SK-N-MC (cell line): Measurements from ENCODE around the gene SPAG8.

Source experiments
- DNase-seq: peaks from one replicate; pipeline ENCODE4 v3.0.0-alpha.2; 2011; ENCODE audit warnings: low read depth, low spot score
- H3K27ac ChIP-seq: fragments of 200-600 bp; sonication (generic); 2 replicates; pipeline ENCODE4 v1.5.1; 2016; ENCODE audit warnings: mixed run types
- H3K36me3 ChIP-seq: fragments of 200-600 bp; sonication (generic); 2 replicates; pipeline ENCODE4 v1.6.1; 2017; ENCODE audit warnings: antibody characterized with exemption, low read length, mixed read lengths; ENCODE audit not compliant: insufficient read depth
- H3K4me3 ChIP-seq: fragments of 200-600 bp; sonication (generic); 2 replicates; pipeline ENCODE4 v1.5.1; 2016
- H3K9ac ChIP-seq: fragments of 200-600 bp; sonication (generic); 2 replicates; pipeline ENCODE4 v1.8.0; 2017; ENCODE audit warnings: mixed run types, mixed read lengths; ENCODE audit not compliant: insufficient read length
- H3K9me3 ChIP-seq: fragments of 200-600 bp; sonication (generic); 2 replicates; pipeline ENCODE4 v1.6.1; 2017; ENCODE audit warnings: low read depth, mild to moderate bottlenecking, antibody characterized with exemption, low read length, moderate library complexity, mixed read lengths
- EZH2 ChIP-seq: fragments of 200-600 bp; sonication (generic); IDR thresholded peaks from one replicate; pipeline ENCODE4 v1.6.1; 2017; ENCODE audit warnings: antibody characterized with exemption
- FOXP2 ChIP-seq: optimal IDR thresholded peaks from 2 replicates; pipeline ENCODE3; 2011; ENCODE audit warnings: mild to moderate bottlenecking, moderate library complexity; ENCODE audit not compliant: insufficient read depth; ENCODE audit errors: extremely low read length, control extremely low read depth
- POLR2AphosphoS5 ChIP-seq: IDR thresholded peaks from 2 replicates; pipeline ENCODE4 v1.6.1; 2012; ENCODE audit warnings: mild to moderate bottlenecking, low read depth, low read length, borderline replicate concordance

The SPAG8 gene

DNA sequence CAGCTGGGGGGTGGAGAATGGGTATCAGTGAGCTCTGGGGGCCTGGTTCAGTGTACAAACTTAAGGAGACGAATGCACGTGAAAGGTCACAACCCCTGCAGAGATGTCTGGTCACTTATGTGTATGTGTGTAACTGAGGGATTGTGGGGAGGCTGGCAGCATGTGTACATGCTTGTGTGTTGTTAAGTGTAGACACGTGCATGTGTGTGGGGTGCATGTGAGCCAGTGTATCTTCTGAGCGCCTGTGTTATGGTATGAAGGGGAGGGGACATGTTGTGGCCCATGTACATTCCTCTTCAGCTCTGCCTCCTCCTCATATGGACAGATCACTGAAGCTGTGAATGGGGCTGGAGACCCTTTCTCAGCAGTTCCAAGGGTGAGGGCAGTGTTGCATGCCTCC is 19.0 kb upstream of the SPAG8 start:
- Histone ChIP-seq H3K9me3 (no peaks in the 10 kb centered on the region), H3K9ac (no peak overlapping the region), H3K27ac (no peak overlapping the region), H3K4me3 (no peak overlapping the region), H3K36me3 (no peaks in the 10 kb centered on the region)
- DNase-seq: no peak
- TF ChIP-seq EZH2: no peak
- no peak for TF ChIP-seq FOXP2
- TF ChIP-seq POLR2AphosphoS5: no peak

DNA sequence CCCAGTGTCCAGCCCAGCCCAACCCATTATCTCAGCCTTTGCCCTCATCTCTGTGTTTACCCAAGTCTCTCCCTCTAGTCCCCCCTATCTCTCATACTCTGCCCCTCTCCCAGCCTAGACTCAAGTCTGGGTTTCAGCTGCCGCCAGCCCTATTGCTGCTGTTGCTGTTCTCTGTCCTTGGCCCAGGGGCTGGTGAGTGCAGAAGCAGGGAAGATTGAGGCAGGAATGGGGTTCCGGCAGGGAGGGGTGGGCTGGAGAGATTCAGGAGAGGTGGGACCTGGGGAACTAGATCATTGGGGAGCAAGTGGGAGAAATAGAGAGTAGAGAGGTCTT is 17.7 kb upstream of the SPAG8 start:
- TF ChIP-seq POLR2AphosphoS5 (no peak), EZH2 (no peak), FOXP2 (no peak)
- Histone ChIP-seq H3K27ac (no peak overlapping the region), H3K4me3 (peak overlapping the region; percentile 84), H3K9ac (peak overlapping the region; percentile 79), H3K36me3 (no peaks in the 10 kb centered on the region), H3K9me3 (no peaks in the 10 kb centered on the region)
- DNase-seq: no peak

DNA sequence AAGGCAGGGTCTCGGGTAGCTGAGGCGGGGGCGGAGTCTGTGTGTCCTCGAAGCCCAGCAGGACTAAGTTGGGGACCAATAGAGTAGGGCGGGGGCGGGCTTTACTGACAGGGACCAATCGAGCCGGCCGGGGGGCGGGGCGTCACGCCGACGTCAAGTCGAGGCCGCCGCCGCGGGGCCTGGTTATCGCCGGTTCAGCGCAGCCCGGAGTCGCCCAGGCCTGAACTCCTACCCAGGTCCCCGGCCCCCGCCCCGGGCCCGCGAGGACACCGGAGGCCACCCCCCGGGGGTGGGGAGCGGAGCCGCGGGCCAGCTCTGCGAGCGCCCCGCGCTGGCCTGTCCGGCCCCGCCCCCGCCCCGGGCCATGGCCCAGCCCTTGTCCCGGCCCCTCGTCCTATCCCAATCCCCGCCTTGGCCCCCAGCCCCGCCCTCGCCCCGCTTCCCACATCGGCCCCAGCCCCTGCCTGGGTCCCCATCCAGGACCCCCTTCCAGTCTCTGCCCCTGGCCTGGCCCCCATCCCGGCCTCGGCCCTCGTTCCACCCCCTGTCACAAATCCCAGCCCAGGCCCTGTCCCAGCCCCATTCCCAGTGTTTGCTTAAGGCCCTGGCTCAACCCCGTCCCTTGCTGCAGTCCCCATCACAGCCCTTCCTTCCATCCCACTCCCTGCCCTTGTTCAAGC is 17.2 kb upstream of the SPAG8 start, which contains the start of gene TMEM8B:
Gene TMEM8B, plus strand, starts transcription at position 145 of the 680 bp plus-strand sequence. Its CDS starts 220 bp downstream, at position 365.
- H3K36me3 ChIP-seq: no peaks in the 10 kb centered on the region
- H3K4me3 ChIP-seq: peak within 1 kb of the TSS; percentile 84
- TF ChIP-seq FOXP2: no peak
- TF ChIP-seq EZH2: no peak
- TF ChIP-seq POLR2AphosphoS5: 0 out of 2 replicates have a peak, but pooled peaks have one; percentile 19
- DNase-seq: no peak
- H3K9ac ChIP-seq: peak within 1 kb of the TSS; percentile 79
- no peak within 1 kb of the TSS for H3K27ac ChIP-seq
- no peaks in the 10 kb centered on the region for H3K9me3 ChIP-seq

DNA sequence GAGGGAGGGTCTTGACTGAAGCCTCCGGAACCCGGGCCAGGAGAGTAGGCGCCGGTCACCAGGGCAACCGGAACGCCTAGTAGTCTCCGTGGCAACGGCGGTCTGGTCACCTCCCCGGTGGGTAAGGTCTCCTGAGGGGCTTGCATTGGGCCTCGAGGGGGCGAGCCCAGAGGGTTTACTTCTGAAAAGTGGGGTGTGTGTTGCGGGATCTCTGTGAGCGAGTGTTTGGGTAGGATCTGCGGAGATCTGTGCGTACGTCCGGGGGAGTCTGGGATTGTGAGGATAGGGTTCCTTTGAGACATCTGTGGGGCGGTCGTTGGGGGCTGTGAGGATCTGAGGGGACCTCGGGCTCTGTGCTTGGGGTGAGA is 16.6 kb upstream of the SPAG8 start, which contains the start of gene FAM221B:
Gene FAM221B, minus strand, starts transcription at position 17 of the 368 bp plus-strand sequence. CDS start 2,571 bp downstream, outside the sequence.
- Histone ChIP-seq H3K27ac (no peak within 1 kb of the TSS), H3K9me3 (no peaks in the 10 kb centered on the region), H3K36me3 (no peaks in the 10 kb centered on the region), H3K9ac (peak within 1 kb of the TSS; percentile 79), H3K4me3 (peak within 1 kb of the TSS; percentile 84)
- no peak for DNase-seq
- no peak for TF ChIP-seq FOXP2

DNA sequence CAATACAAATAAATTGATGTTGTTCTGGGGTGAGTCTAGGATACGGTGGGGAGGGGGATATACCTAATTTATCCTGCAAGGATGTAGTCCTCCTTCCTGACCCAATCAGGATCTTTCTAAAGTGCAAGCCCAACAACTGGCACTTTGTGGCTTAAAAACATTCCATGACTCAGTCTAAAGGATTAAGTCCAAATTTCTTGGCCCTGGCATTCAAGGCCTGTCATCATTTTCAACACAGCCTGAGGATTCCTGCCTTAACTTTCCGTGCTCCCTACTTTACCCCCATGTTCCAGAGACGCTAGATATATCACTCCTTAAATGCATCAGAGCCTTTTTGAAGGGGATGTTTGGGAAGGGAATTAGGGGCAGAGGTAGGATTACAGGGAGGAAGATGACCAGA is 15.4 kb upstream of the SPAG8 start:
- Histone ChIP-seq H3K4me3 (no peak overlapping the region), H3K9ac (no peak overlapping the region), H3K36me3 (no peaks in the 10 kb centered on the region), H3K27ac (no peak overlapping the region), H3K9me3 (no peaks in the 10 kb centered on the region)
- no peak for TF ChIP-seq POLR2AphosphoS5
- no peak for TF ChIP-seq FOXP2
- TF ChIP-seq EZH2: no peak
- DNase-seq: no peak

DNA sequence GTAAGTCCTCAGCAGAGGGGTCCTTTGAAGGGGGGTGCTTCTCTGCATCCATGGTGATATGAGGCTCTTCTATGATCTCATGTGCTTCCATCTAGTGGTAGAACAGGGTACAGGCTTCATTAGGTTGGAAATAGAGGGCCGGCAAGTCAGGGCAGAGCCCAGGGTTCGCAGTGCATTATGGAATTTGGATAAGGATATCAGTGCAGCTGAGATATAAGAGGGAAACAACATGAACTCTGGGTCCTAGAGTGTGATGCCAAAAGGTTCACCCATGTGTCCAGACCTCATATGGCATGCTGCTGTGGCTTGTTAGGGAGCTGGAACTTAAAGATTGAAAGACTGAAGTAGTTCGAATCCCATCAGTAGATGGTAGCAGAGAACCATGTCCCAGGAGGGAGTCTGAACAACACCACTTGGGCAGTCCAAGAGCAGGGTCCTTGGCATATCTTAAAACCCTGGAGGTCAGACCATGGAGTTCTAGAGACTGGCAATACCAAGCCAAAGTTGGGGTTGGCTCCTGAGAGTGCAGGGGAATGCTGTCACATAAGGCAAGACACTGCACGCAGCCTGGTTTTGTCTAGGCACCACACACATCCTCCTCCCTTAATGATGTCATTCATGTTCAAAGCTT is 14.1 kb upstream of the SPAG8 start:
- Histone ChIP-seq H3K9ac (no peak overlapping the region), H3K36me3 (no peaks in the 10 kb centered on the region), H3K27ac (no peak overlapping the region), H3K9me3 (no peaks in the 10 kb centered on the region), H3K4me3 (no peak overlapping the region)
- DNase-seq: no peak
- TF ChIP-seq POLR2AphosphoS5 (no peak), FOXP2 (no peak), EZH2 (no peak)

DNA sequence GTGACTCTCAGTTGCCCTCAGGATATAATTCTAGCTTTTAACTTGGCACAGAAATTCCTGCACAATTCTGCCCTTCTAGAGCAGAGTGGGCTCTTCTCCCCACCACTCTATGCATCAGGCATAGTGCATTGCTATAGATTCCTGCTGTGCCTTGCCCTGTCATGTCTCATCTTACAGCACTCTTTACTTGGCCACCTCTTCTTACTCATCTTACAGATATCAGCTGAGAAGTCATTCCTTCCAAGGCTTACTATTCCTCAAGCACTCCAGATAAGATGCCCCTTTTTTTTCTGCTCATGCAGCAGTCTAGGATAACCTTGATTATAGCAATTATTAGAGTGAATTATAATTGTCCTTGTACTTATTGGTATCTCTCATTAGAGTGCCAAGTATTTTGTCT is 10.9 kb upstream of the SPAG8 start:
- H3K27ac ChIP-seq: no peak overlapping the region
- no peaks in the 10 kb centered on the region for H3K36me3 ChIP-seq
- no peaks in the 10 kb centered on the region for H3K9me3 ChIP-seq
- no peak overlapping the region for H3K9ac ChIP-seq
- TF ChIP-seq FOXP2: no peak
- no peak for TF ChIP-seq POLR2AphosphoS5
- TF ChIP-seq EZH2: no peak
- H3K4me3 ChIP-seq: no peak overlapping the region
- no peak for DNase-seq

DNA sequence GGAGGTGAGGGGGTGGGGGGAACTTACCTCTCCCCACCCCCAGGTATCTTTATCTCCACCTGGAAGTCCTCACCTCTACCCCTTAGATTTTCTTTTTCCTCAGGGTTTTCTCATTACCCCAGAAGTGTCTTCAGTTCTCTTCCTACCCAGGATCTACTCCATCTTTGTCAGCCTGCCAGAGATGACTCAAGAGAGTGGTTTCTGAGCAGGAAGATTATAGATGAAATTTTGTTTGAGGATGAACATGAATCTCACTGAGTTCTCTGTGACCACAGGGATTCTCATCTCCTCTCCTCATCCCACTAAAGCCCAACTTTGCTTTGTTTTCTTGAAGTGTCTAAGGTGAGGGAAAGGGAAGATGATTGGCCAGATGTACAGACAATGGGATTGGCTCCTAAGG is 8.0 kb upstream of the SPAG8 start:
- H3K9ac ChIP-seq: no peak overlapping the region
- no peaks in the 10 kb centered on the region for H3K36me3 ChIP-seq
- no peak for DNase-seq
- H3K27ac ChIP-seq: no peak overlapping the region
- no peak overlapping the region for H3K4me3 ChIP-seq
- H3K9me3 ChIP-seq: no peaks in the 10 kb centered on the region
- TF ChIP-seq FOXP2: no peak
- TF ChIP-seq EZH2: no peak
- no peak for TF ChIP-seq POLR2AphosphoS5

DNA sequence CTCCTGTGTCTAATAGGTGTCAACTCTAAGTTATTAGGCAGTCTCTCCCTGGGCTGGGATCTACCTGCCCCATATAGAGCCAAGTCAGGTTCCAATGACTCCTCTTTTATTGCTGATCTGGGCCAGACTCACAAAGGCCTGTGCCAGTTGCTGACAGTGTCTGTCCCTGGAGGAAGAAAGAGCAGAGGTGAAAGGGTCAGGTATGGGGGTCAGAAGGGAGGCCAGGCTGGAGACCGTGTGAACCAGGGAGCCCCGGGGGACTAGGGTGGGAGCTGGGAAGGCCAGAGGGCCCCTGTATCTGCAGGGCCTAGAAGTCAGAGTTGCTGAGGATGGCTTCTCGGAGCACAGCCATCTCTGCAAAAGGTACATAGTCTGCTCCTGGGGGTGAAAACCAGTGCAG is 6.3 kb upstream of the SPAG8 start:
- H3K36me3 ChIP-seq: no peaks in the 10 kb centered on the region
- TF ChIP-seq EZH2 (no peak), POLR2AphosphoS5 (no peak), FOXP2 (no peak)
- no peak overlapping the region for H3K27ac ChIP-seq
- no peak for DNase-seq
- no peak overlapping the region for H3K9ac ChIP-seq
- no peaks in the 10 kb centered on the region for H3K9me3 ChIP-seq
- H3K4me3 ChIP-seq: no peak overlapping the region
